K562 (cell line): ENCODE measurements around the gene MYH9. TPM values are rescaled to one million over a fixed set of nuclear protein-coding genes. Genes with fewer than 3 reads are reported as not detected.

Experiments used
- ATAC-seq: fragments of 200-7000 bp; cut with Tn5 transposase; 3 replicates; pipeline ENCODE4 v1.9.1; 2020; ENCODE audit warnings: moderate library complexity
- BruUV-seq: library from RNA; stranded (reverse); fragments of 400-500 nt; replicated peaks from 2 replicates; lab custom pipeline; 2021; lab: Mats Ljungman, UMichigan
- CTCF ChIA-PET: fragments of 300-600 bp; formaldehyde crosslinking; extraction: SDS; loops from one replicate; lab custom pipeline; 2021; ENCODE audit warnings: low intra/inter-chr PET ratio; lab: Yijun Ruan, JAX
- POLR2A ChIA-PET: fragments of 300-600, 350-650 bp; sonication (Branson Sonifier 250); formaldehyde crosslinking; extraction: SDS; loops from one replicate; lab custom pipeline; 2021; ENCODE audit warnings: antibody characterized with exemption, inconsistent platforms; lab: Yijun Ruan, JAX
- DNase-seq, 4 experiments: peaks; one replicate each; pipeline versions ENCODE4 v3.0.0 to v3.0.0-alpha.2; 2011 to 2018; ENCODE audit warnings: low spot score in 3 of 4, mixed read lengths in 3 of 4; ENCODE audit errors: extremely low read depth in 1 of 4
- FAIRE-seq: peaks from 2 replicates; lab custom pipeline; 2011; peaks lifted over from hg19 to GRCh38; lab: Jason Lieb, UNC
- H2AFZ ChIP-seq: 2 replicates; pipeline ENCODE4 v1.6.0; 2011; ENCODE audit warnings: low read depth, low read length, control low read depth, inconsistent platforms
- H3K27ac ChIP-seq: fragments of 200-600 bp; 3 replicates; pipeline ENCODE4 v1.8.0; 2011; ENCODE audit warnings: low read depth, mild to moderate bottlenecking, control low read depth, inconsistent platforms, low read length, moderate library complexity, mixed read lengths; ENCODE audit errors: extremely low read depth
- H3K27me3 ChIP-seq, 2 experiments: fragments of 300-600 bp in 1 of 2; 2 replicates in 1 of 2; 3 replicates in 1 of 2; pipeline versions ENCODE4 v1.6.0 to v1.8.0; 2011; ENCODE audit warnings: inconsistent platforms in 2 of 2, low read length in 2 of 2, mild to moderate bottlenecking in 1 of 2, mixed read lengths in 1 of 2, moderate library complexity in 1 of 2; ENCODE audit not compliant: control insufficient read depth in 2 of 2, insufficient read depth in 2 of 2
- H3K36me3 ChIP-seq: fragments of 300-600 bp; 3 replicates; pipeline ENCODE4 v1.8.0; 2011; ENCODE audit warnings: mild to moderate bottlenecking, low read length, inconsistent platforms; ENCODE audit not compliant: control insufficient read depth, insufficient read depth
- H3K4me1 ChIP-seq, 2 experiments: fragments of 200-600 bp in 1 of 2; replicated peaks in 1 of 2; 2 replicates in 1 of 2; 3 replicates in 1 of 2; pipeline versions ENCODE4 v1.5.1 to v1.8.0; 2011; ENCODE audit warnings: inconsistent platforms in 2 of 2, low read length in 2 of 2, mild to moderate bottlenecking in 1 of 2, mixed read lengths in 1 of 2, moderate library complexity in 1 of 2; ENCODE audit not compliant: control insufficient read depth in 2 of 2, insufficient read depth in 2 of 2
- H3K4me2 ChIP-seq: 2 replicates; pipeline ENCODE4 v1.6.1; 2011; ENCODE audit warnings: low read length, control low read depth, inconsistent platforms, mixed read lengths; ENCODE audit not compliant: insufficient read depth
- H3K4me3 ChIP-seq: fragments of 200-600 bp; sonication (generic), shearing (Covaris generic); 2 replicates; pipeline ENCODE4 v1.5.1; 2016; ENCODE audit warnings: control low read depth, inconsistent platforms
- H3K79me2 ChIP-seq: fragments of 200-600 bp; 3 replicates; pipeline ENCODE4 v1.8.0; 2011; ENCODE audit warnings: low read length, inconsistent platforms; ENCODE audit not compliant: control insufficient read depth, insufficient read depth
- H3K9ac ChIP-seq, 2 experiments: 2 replicates each; pipeline versions ENCODE4 v1.6.0 to v1.6.1; 2011; ENCODE audit warnings: low read depth in 2 of 2, low read length in 2 of 2, control low read depth in 1 of 2, inconsistent platforms in 1 of 2, mild to moderate bottlenecking in 1 of 2, mixed read lengths in 1 of 2; ENCODE audit not compliant: insufficient read depth in 1 of 2
- H3K9me1 ChIP-seq: one replicate; pipeline ENCODE4 v1.6.0; 2011; ENCODE audit warnings: inconsistent platforms, mild to moderate bottlenecking, low read length, moderate library complexity; ENCODE audit not compliant: control insufficient read depth, insufficient read depth
- H3K9me3 ChIP-seq: replicated peaks from 2 replicates; pipeline ENCODE4 v1.5.1; 2011; ENCODE audit warnings: low read depth, low read length, inconsistent platforms; ENCODE audit not compliant: control insufficient read depth, insufficient read depth
- H4K20me1 ChIP-seq: replicated peaks from 2 replicates; pipeline ENCODE4 v1.6.1; 2011; ENCODE audit warnings: low read length, inconsistent platforms, mixed read lengths; ENCODE audit not compliant: control insufficient read depth, insufficient read depth
- NUFIP1 ChIP-seq: fragments of 450-650 bp; IDR thresholded peaks from 2 replicates; pipeline ENCODE4 v1.6.1; 2018; ENCODE audit not compliant: partially characterized antibody
- PYGO2 ChIP-seq: fragments of 450-650 bp; IDR thresholded peaks from 2 replicates; pipeline ENCODE4 v1.6.1; 2016; ENCODE audit warnings: mild to moderate bottlenecking, missing genetic modification characterization, moderate library complexity, missing compliant biosample characterization
- ZNF146 ChIP-seq: IDR thresholded peaks from one replicate; pipeline ENCODE4 v1.6.1; 2018; ENCODE audit warnings: missing compliant biosample characterization; ENCODE audit not compliant: unreplicated experiment
- ZNF407 ChIP-seq: fragments of 450-650 bp; IDR thresholded peaks from 2 replicates; pipeline ENCODE4 v1.6.1; 2016; ENCODE audit warnings: low read depth
- WGBS: fragments of 100-300 bp; shearing (Covaris generic); methylation state at CpG from one replicate; pipeline ENCODE4 v1.1.6; 2016; ENCODE audit warnings: low coverage, mixed read lengths; ENCODE audit not compliant: insufficient coverage; ENCODE audit errors: missing lambda C conversion rate; 5-methylcytosine and 5-hydroxymethylcytosine counted together
- in situ Hi-C: fragments of 300-500 bp; cut with MboI; formaldehyde crosslinking; loops from 4 replicates; pipeline ENCODE4 v1.15.0; 2018; ENCODE audit warnings: inconsistent platforms, mixed read lengths
- intact Hi-C: fragments of 100-400 bp; cut with micrococcal nuclease; formaldehyde crosslinking; loops from 2 replicates; pipeline ENCODE4 v1.14.2; 2022
- polyA plus RNA-seq, 8 experiments: library from polyadenylated mRNA; depleted of rRNA in 4 of 8; stranded (reverse) in 5 of 8; unstranded in 3 of 8; fragments of >200 nt; fragmentation: Nextera tagmentation in 2 of 8; fragmentation: Illumina TruSeq in 1 of 8; extraction: Ambion mirVana in 2 of 8; extraction: Trizol in 1 of 8; gene quantifications; 2 replicates each; pipeline versions ENCODE4 v1.2.1 to v1.2.3, GENCODE V29; 2011 to 2014; ENCODE audit warnings: inconsistent platforms in 1 of 8, missing spikeins in 1 of 8
- total RNA-seq, 7 experiments: library from RNA; depleted of rRNA in 6 of 7; stranded (reverse); fragments of >200 nt in 6 of 7; fragmentation: Illumina TruSeq in 2 of 7; extraction: Trizol in 2 of 7; gene quantifications; 2 replicates each; pipeline versions ENCODE4 v1.2.1 to v1.2.3, GENCODE V29; 2011 to 2021; ENCODE audit warnings: low replicate concordance in 1 of 7

Gene MYH9
- total and polyA plus RNA-seq, 9 of the 15 experiments (the other 6 are each of a cell fraction or from before 2014, with no cell fraction given) = 0.71 to 111 (median 24.6) TPM

GRCh38 chr22:36317658-36318271, 70.0 kb downstream of the MYH9 start:
- DNase-seq = no peak
- Histone ChIP-seq H4K20me1 (no peaks in the 10 kb centered on the region), H3K4me3 (no peak overlapping the region), H2AFZ (no peak overlapping the region), H3K9me1 (no peaks in the 10 kb centered on the region), H3K79me2 (no peaks in the 10 kb centered on the region), H3K27ac (no peak overlapping the region), H3K9me3 (no peaks in the 10 kb centered on the region), H3K4me2 (no peak overlapping the region), H3K27me3 (no peaks in the 10 kb centered on the region), H3K4me1 (no peaks in the 10 kb centered on the region), H3K9ac (no peak overlapping the region), H3K36me3 (peaks cover 75% of the 10 kb centered on the region)
- ATAC-seq = no peak
- TF ChIP-seq PYGO2 = no peak
- no peak for TF ChIP-seq NUFIP1
- no peak for TF ChIP-seq ZNF407
- no peak for TF ChIP-seq ZNF146
- 90% methylated on average over 12 of the region's 20 CpGs for WGBS
- intact Hi-C loops (no loop called here), in situ Hi-C loops (no loop called here)
- POLR2A ChIA-PET = interaction anchor here (0.7 to 1.0 kb wide), 3 partner anchors 11 to 42 kb away, joined by 3 read pairs; no protein-coding TSS in a partner anchor
- no peak for FAIRE-seq
- no TSS peak for BruUV-seq
- CTCF ChIA-PET = no interaction called here
